Spleen (tissue), 11 donors: ENCODE measurements around the gene MUC2. TPM values are rescaled to one million over a fixed set of nuclear protein-coding genes. Genes with fewer than 3 reads are reported as not detected.

Experiments
- DNase-seq: peaks from one replicate; pipeline ENCODE4 v3.0.0-alpha.2; 2020
- H3K27ac ChIP-seq, 8 donors: fragments of 200-600 bp; sonication (generic) in 7 of 8; 1 replicate in 4 of 8; 2 replicates in 4 of 8; pipeline versions ENCODE4 v1.5.0 to v1.8.0; 2016 to 2021; ENCODE audit warnings: inconsistent platforms in 4 of 8, mild to moderate bottlenecking in 4 of 8, moderate library complexity in 1 of 8
- H3K27me3 ChIP-seq, 7 donors: fragments of 200-600 bp; sonication (generic) in 6 of 7; replicated peaks in 1 of 7; 1 replicate in 4 of 7; 2 replicates in 3 of 7; pipeline versions ENCODE4 v1.5.0 to v1.8.0; 2016 to 2021; ENCODE audit warnings: inconsistent platforms in 3 of 7, mild to moderate bottlenecking in 1 of 7
- H3K36me3 ChIP-seq, 6 donors: fragments of 200-600 bp; sonication (generic) in 5 of 6; 1 replicate in 4 of 6; 2 replicates in 2 of 6; pipeline versions ENCODE4 v1.5.0 to v1.8.0; 2016 to 2021; ENCODE audit warnings: inconsistent platforms in 2 of 6
- H3K4me1 ChIP-seq, 6 donors: fragments of 200-600 bp; sonication (generic) in 5 of 6; 1 replicate in 3 of 6; 2 replicates in 3 of 6; pipeline versions ENCODE4 v1.5.0 to v1.8.0; 2016 to 2021; ENCODE audit warnings: inconsistent platforms in 3 of 6
- H3K4me3 ChIP-seq, 8 donors: fragments of 200-600 bp; sonication (generic) in 7 of 8; 1 replicate in 4 of 8; 2 replicates in 4 of 8; pipeline versions ENCODE4 v1.5.0 to v1.8.0; 2016 to 2021; ENCODE audit warnings: inconsistent platforms in 4 of 8, mild to moderate bottlenecking in 4 of 8, moderate library complexity in 2 of 8
- H3K9me3 ChIP-seq, 8 donors: fragments of 200-600 bp; sonication (generic) in 7 of 8; 1 replicate in 4 of 8; 2 replicates in 4 of 8; pipeline versions ENCODE4 v1.5.0 to v1.8.0; 2016 to 2021; ENCODE audit warnings: inconsistent platforms in 4 of 8
- CTCF ChIP-seq, 11 experiments: fragments of 200-600 bp in 7 of 11; fragments of 450-650 bp in 4 of 11; sonication (generic) in 4 of 11; IDR thresholded peaks in 8 of 11; conservative IDR thresholded peaks in 3 of 11; 1 replicate in 7 of 11; 2 replicates in 4 of 11; pipeline versions ENCODE4 v1.4.0 to v1.8.0; 2016 to 2021; ENCODE audit warnings: antibody characterized with exemption in 11 of 11, inconsistent platforms in 4 of 11, mild to moderate bottlenecking in 1 of 11
- POLR2A ChIP-seq, 3 donors: fragments of 450-650 bp; IDR thresholded peaks; one replicate each; pipeline ENCODE4 v1.5.1; 2017; ENCODE audit warnings: antibody characterized with exemption in 3 of 3, mild to moderate bottlenecking in 1 of 3
- POLR2AphosphoS5 ChIP-seq, 3 donors: sonication (generic); formaldehyde crosslinking; IDR thresholded peaks; one replicate each; pipeline ENCODE4 v1.5.1; 2017; ENCODE audit warnings: antibody characterized with exemption in 3 of 3
- WGBS, 5 donors: extraction: QIAGEN DNeasy Blood & Tissue Kit in 3 of 5; methylation state at CpG; one replicate each; pipeline versions ENCODE4 v1.1.5 to v1.1.7; 2013 to 2018; 5-methylcytosine and 5-hydroxymethylcytosine counted together
- intact Hi-C: fragments of 100-400 bp; cut with DNase I; formaldehyde crosslinking; loops from one replicate; pipeline ENCODE4 v1.15.0; 2023; ENCODE audit warnings: low total_unique reads
- polyA plus RNA-seq, 3 donors: library from polyadenylated mRNA; stranded (reverse); fragments of 200-250 nt; gene quantifications; one replicate each; pipeline ENCODE4 v1.2.1, GENCODE V29; 2013
- total RNA-seq, 7 donors: library from RNA; depleted of rRNA in 3 of 7; stranded (reverse); fragments of >200 nt in 3 of 7; fragmentation: NEBNext Ultra II Directional in 4 of 7; extraction: Animal tissue kit (Norgen Biotek cat#: 25700) in 4 of 7; gene quantifications; one replicate each; pipeline versions ENCODE4 v1.1.0 to v1.2.1, GENCODE V29; 2016 to 2021
- donor health status: healthy with polysubstance abuse.
- donor health status: DM: no; HTN: no; CAD: no; lungs with moderate emphysema.
- donor health status: DM: no; HTN: no; CAD: no.
- donor health status: Bipolar disorder and iron deficiency.
- donor health status: healthy.
- donor health status: DM: no; HTN: no; CAD: no.
- donor health status: DM: yes; HTN: yes; CAD: no.

MUC2 gene
- total and polyA plus RNA-seq, 10 donors = 0.03 to 0.06 (median 0.03) TPM; not detected in 7

- Histone ChIP-seq H3K36me3 (no peaks in the 10 kb centered on the region), H3K4me1 (peaks cover 0 to 16% (median 6%) of the 10 kb centered on the region in 6 donors), H3K4me3 (no peak overlapping the region), H3K27ac (no peak overlapping the region), H3K27me3 (peaks cover 0 to 16% (median 0%) of the 10 kb centered on the region in 7 donors), H3K9me3 (peaks cover 0 to 10% (median 0%) of the 10 kb centered on the region in 8 donors)
- no peak for DNase-seq
- WGBS, 5 donors = 46 to 66% (median 61%) methylated on average over 9 of the region's 9 CpGs
- intact Hi-C loops = no loop called here
- TF ChIP-seq CTCF (IDR thresholded peaks at IDR 0.05 in 8 of 11, conservative IDR thresholded peaks at IDR 0.05 in 3 of 11) (no peak), POLR2A (IDR thresholded peaks at IDR 0.05) (no peak), POLR2AphosphoS5 (IDR thresholded peaks at IDR 0.05) (no peak)
These were observed 12.4 kb upstream of the MUC2 start for GRCh38 chr11:1062075-1062820.

DNA sequence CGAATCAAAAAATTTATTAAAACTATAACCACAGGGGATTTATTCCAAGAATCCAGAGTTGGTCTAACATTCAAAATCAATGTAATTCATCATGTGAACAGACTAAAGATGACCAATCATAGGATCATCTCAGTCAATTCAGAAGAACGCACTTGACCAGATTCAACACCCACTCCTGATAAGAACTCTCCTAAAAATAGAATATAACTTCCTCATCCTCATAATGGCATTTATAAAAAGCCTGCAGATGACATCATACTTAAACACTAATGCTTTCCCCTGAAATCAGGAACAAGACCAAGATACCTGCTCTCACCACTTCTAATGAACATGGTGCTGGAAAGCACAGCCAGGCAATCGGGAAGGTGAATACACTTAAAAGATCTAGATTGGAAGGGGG lies 10.5 kb upstream of the MUC2 start:
- TF ChIP-seq POLR2AphosphoS5 (IDR thresholded peaks at IDR 0.05) (no peak), POLR2A (IDR thresholded peaks at IDR 0.05) (no peak), CTCF (IDR thresholded peaks at IDR 0.05 in 8 of 11, conservative IDR thresholded peaks at IDR 0.05 in 3 of 11) (no peak)
- peaks cover 0 to 16% (median 0%) of the 10 kb centered on the region in 7 donors for H3K27me3 ChIP-seq
- peaks cover 0 to 10% (median 0%) of the 10 kb centered on the region in 8 donors for H3K9me3 ChIP-seq
- H3K4me3 ChIP-seq = no peak overlapping the region
- WGBS, 5 donors = 41 to 63% (median 59%) methylated on average over 3 of the region's 3 CpGs
- H3K27ac ChIP-seq = no peak overlapping the region
- intact Hi-C loops = no loop called here
- no peaks in the 10 kb centered on the region for H3K36me3 ChIP-seq
- DNase-seq = no peak
- peaks cover 0 to 16% (median 6%) of the 10 kb centered on the region in 6 donors for H3K4me1 ChIP-seq

DNA sequence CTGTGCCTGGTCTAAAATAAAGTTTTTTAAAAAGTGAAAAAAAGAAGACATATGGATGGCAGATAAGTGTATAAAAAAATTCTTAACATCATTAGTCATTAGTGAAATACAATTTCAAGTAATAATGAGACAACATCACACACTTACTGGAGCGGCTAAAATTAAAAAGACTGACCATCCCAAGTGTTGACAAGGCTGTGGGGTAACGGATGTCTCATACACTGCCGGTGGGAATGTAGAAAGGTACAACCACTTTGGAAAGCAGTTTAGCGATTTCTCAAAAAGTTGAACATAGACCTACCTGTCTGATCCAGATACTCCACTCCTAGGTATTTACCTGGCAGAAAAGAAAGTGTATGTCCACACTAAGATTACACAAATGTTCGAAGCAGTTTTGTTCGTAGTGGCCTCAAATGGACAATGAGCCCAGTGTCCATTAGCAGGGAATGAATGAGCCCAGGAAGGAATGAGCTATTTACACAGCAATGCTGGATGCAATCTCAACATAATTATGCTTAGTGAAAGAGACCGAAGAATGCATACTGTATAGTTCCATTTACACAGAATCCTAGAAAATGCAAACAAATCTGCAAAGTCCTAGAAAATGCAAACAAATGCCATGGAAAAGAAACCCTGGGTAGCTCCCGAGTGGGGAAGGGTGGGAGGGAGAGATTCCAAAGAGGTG lies 6.7 kb upstream of the MUC2 start:
- TF ChIP-seq POLR2A (IDR thresholded peaks at IDR 0.05) (no peak), CTCF (IDR thresholded peaks at IDR 0.05 in 8 of 11, conservative IDR thresholded peaks at IDR 0.05 in 3 of 11) (no peak), POLR2AphosphoS5 (IDR thresholded peaks at IDR 0.05) (no peak)
- H3K4me1 ChIP-seq = peaks cover 0 to 20% (median 8%) of the 10 kb centered on the region in 6 donors
- no peak overlapping the region for H3K27ac ChIP-seq
- intact Hi-C loops = no loop called here
- peaks cover 0 to 21% (median 0%) of the 10 kb centered on the region in 7 donors for H3K27me3 ChIP-seq
- no peak overlapping the region for H3K4me3 ChIP-seq
- WGBS, 5 donors = 90 to 92% (median 91%) methylated on average over 8 of the region's 8 CpGs
- H3K9me3 ChIP-seq = no peaks in the 10 kb centered on the region
- no peak for DNase-seq
- H3K36me3 ChIP-seq = no peaks in the 10 kb centered on the region

DNA sequence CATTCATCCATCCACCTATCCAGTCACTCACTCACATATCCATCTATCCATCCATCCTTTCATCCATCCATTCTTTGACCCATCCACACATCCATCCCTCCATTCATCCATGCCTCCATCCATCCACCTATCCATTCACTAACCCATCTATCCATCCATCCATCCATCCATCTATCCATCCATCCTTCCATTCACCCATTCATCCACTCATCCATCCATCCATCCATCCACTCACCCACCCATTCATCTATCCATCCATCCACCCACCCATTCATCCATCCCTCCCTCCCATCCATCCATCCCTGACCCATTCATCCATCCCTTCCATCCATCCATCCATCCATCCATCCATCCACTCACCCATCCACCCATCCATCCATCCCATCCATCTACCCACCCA lies 4.9 kb upstream of the MUC2 start:
- Histone ChIP-seq H3K4me3 (no peak overlapping the region), H3K27ac (no peak overlapping the region), H3K36me3 (no peaks in the 10 kb centered on the region), H3K9me3 (no peaks in the 10 kb centered on the region), H3K4me1 (peaks cover 4 to 30% (median 20%) of the 10 kb centered on the region in 6 donors), H3K27me3 (peaks cover 0 to 26% (median 0%) of the 10 kb centered on the region in 7 donors)
- no peak for DNase-seq
- no peak for TF ChIP-seq CTCF (IDR thresholded peaks at IDR 0.05 in 8 of 11, conservative IDR thresholded peaks at IDR 0.05 in 3 of 11)
- no peak for TF ChIP-seq POLR2A (IDR thresholded peaks at IDR 0.05)
- TF ChIP-seq POLR2AphosphoS5 (IDR thresholded peaks at IDR 0.05) = no peak
- intact Hi-C loops = no loop called here
